Nephron progenitor cell (in vitro differentiated cells): Measurements from ENCODE around the gene UBE3D.
"Not testable (repeated sequence)": the region's sequence is repeated elsewhere in the genome, so short reads cannot be mapped to it uniquely, and the experiment has no call there.

Source experiments
- DNase-seq: peaks from one replicate; pipeline ENCODE4 v3.0.0; 2021
- H3K27ac Mint-ChIP-seq: 2 replicates; pipeline ENCODE4 v1.8.0; 2021; ENCODE audit warnings: mild to moderate bottlenecking, moderate library complexity, mixed read lengths
- H3K27me3 Mint-ChIP-seq: 2 replicates; pipeline ENCODE4 v1.8.0; 2021; ENCODE audit warnings: mild to moderate bottlenecking, low read depth, mixed read lengths; ENCODE audit not compliant: poor library complexity
- H3K36me3 Mint-ChIP-seq: 2 replicates; pipeline ENCODE4 v1.8.0; 2021; ENCODE audit warnings: low read depth, mixed read lengths
- H3K4me1 Mint-ChIP-seq: 2 replicates; pipeline ENCODE4 v1.8.0; 2021; ENCODE audit warnings: mixed read lengths
- H3K4me3 Mint-ChIP-seq: 2 replicates; pipeline ENCODE4 v1.8.0; 2021; ENCODE audit warnings: mild to moderate bottlenecking, moderate library complexity, mixed read lengths
- H3K9me3 Mint-ChIP-seq: 2 replicates; pipeline ENCODE4 v1.8.0; 2021; ENCODE audit warnings: mild to moderate bottlenecking, moderate library complexity, mixed read lengths
- TF ChIP-seq, protein P1 (sequence below): fragments of 200-600 bp; sonication (generic); IDR thresholded peaks from 2 replicates; pipeline ENCODE4 v1.5.0; 2021; ENCODE audit warnings: antibody characterized with exemption

Gene UBE3D

DNA sequence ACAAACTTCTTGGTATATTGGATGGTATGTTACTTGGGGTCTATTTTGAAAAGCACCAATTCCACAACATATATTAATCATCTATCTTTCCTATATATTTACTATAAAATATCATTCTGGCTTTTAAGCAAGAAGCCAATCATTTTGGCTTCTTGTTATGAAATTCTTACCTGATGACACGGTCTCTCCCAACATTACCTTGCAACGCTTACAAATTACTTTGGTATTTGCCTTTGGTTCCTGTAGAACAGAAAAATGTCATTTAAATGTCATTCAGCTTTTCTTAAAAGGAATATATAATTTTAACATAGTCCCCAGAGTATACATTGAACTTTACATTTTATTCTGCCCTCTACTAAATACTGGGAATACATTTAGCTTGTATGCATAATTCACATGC lies 27.4 kb downstream of the UBE3D start:
- H3K36me3 Mint-ChIP-seq: peaks cover 63% of the 10 kb centered on the region
- TF ChIP-seq, protein P1, sequence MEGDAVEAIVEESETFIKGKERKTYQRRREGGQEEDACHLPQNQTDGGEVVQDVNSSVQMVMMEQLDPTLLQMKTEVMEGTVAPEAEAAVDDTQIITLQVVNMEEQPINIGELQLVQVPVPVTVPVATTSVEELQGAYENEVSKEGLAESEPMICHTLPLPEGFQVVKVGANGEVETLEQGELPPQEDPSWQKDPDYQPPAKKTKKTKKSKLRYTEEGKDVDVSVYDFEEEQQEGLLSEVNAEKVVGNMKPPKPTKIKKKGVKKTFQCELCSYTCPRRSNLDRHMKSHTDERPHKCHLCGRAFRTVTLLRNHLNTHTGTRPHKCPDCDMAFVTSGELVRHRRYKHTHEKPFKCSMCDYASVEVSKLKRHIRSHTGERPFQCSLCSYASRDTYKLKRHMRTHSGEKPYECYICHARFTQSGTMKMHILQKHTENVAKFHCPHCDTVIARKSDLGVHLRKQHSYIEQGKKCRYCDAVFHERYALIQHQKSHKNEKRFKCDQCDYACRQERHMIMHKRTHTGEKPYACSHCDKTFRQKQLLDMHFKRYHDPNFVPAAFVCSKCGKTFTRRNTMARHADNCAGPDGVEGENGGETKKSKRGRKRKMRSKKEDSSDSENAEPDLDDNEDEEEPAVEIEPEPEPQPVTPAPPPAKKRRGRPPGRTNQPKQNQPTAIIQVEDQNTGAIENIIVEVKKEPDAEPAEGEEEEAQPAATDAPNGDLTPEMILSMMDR: no peak
- H3K4me3 Mint-ChIP-seq: no peak overlapping the region
- no peaks in the 10 kb centered on the region for H3K27me3 Mint-ChIP-seq
- H3K9me3 Mint-ChIP-seq: peaks cover 25% of the 10 kb centered on the region
- peaks cover 19% of the 10 kb centered on the region for H3K4me1 Mint-ChIP-seq
- no peak for DNase-seq
- no peak overlapping the region for H3K27ac Mint-ChIP-seq

DNA sequence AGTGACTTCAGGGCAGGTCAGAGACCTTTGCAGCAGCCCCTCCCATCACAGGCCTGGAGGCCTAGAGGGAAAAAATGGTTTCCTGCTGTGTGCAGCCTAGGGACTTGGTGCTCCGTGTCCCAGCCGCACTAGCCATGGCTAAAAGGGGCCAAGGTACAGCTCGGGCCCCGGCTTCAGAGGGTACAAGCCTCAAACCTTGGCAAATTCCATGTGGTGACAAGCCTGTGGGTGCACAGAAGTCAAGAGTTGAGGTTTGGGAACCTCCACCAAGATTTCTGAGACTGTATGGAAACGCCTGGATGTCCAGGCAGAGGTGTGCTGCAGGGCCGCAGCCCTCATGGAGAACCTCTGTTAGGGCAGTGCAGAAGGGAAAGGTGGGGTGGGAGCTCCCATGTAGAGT lies 34.0 kb downstream of the UBE3D start:
- H3K4me3 Mint-ChIP-seq: no peak overlapping the region
- TF ChIP-seq, protein P1: no peak
- peaks cover 94% of the 10 kb centered on the region for H3K36me3 Mint-ChIP-seq
- no peak overlapping the region for H3K27ac Mint-ChIP-seq
- H3K27me3 Mint-ChIP-seq: no peaks in the 10 kb centered on the region
- no peaks in the 10 kb centered on the region for H3K4me1 Mint-ChIP-seq
- no peak for DNase-seq
- peaks cover 56% of the 10 kb centered on the region for H3K9me3 Mint-ChIP-seq

DNA sequence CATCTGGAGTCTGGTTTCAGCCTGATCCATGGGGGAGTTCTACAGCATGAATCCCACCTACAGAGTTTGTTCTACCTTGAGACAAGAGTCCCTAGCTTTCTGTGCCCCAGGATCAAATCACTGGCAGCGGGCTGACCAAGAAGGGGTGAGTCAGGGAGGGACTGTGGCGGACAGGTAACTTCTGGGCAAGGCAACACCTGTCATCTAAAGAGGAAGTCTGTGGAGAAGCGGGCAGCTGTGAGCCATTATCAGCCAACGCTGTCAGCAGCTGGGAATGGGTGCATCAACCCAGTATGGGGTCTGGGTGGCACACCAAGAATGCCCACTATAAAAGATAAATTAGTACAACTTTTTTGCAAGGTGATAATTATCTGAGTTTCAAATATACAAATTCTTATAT lies 45.9 kb downstream of the UBE3D start:
- H3K27me3 Mint-ChIP-seq: no peaks in the 10 kb centered on the region
- TF ChIP-seq, protein P1: no peak
- no peak overlapping the region for H3K4me3 Mint-ChIP-seq
- peaks cover 21% of the 10 kb centered on the region for H3K9me3 Mint-ChIP-seq
- no peaks in the 10 kb centered on the region for H3K4me1 Mint-ChIP-seq
- H3K27ac Mint-ChIP-seq: no peak overlapping the region
- no peak for DNase-seq
- peaks cover 83% of the 10 kb centered on the region for H3K36me3 Mint-ChIP-seq

DNA sequence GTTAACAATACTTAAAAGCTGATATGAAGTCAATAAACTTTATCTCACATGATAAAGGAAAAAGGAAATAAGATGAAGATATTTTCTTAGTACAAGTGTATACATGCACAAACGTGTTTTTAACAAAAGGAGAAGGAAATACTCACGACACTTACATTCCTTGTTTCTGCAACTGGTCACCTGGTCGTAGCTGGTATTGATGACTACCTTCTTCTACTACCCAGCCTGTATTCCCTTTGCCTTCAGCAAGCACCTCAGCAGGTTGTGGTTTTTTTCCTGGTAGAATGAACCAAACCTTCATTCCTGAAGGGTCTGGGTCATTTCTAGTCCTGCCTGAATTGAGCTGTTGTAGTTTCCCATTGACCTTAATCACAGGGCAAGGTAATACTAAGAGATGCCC lies 54.5 kb downstream of the UBE3D start:
- H3K4me3 Mint-ChIP-seq, DNase-seq, H3K4me1 Mint-ChIP-seq, H3K27ac Mint-ChIP-seq, H3K27me3 Mint-ChIP-seq: not testable (repeated sequence)
- peaks cover 14% of the 10 kb centered on the region for H3K9me3 Mint-ChIP-seq
- H3K36me3 Mint-ChIP-seq: peaks cover 66% of the 10 kb centered on the region

DNA sequence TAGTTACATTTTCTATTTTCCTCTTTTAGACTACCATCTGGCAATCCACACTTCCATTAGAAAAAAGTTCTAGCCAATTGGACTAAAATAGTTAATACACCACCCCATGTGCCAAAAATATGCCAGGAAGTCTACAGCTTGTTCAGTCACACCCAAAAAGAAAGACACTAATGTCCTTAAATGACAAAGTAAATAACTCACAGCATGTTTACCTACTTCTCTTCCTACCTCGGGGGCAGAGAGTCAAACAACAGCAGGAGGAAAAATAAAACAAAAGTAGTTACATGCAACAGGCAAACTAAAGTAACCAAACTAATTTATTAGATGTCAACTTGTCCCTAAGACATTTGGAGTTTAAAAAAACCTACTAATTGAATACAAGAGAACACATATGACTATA lies 57.0 kb downstream of the UBE3D start:
- no peak for DNase-seq
- Mint-ChIP-seq H3K36me3 (peaks cover 41% of the 10 kb centered on the region), H3K27me3 (no peaks in the 10 kb centered on the region), H3K4me1 (peaks cover 5% of the 10 kb centered on the region), H3K4me3 (no peak overlapping the region), H3K9me3 (no peaks in the 10 kb centered on the region), H3K27ac (no peak overlapping the region)
- TF ChIP-seq, protein P1: no peak

DNA sequence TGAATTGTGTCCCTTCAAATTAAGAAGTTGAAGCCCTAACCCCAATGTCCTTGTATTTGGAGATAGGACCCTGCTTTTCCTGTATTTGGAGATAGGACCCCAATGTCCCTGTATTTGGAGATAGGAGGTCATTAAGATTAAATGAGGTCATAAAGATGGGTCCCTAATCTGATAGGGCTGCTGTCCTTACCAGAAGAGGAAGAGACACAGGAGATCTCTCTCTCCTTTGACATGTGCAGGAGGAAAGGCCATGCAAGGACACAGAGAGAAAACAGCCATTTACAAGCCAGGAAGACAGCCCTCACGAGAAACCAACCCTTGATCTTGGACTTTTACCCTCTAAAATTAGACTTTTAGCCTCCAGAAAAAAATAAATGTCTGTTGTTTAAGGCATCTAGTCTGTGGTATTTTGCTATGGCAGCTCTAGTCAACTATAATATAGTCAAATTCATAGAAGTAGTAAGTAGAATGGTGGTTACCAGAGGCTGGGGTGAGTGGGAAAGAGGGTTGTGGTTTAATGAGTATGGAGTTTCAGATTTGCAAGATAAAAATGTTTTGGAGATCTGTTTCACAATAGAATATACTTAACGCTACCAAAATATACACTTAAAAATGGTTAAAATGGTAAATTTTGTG lies 59.3 kb downstream of the UBE3D start:
- Mint-ChIP-seq H3K4me1 (peaks cover 5% of the 10 kb centered on the region), H3K27me3 (no peaks in the 10 kb centered on the region), H3K4me3 (no peak overlapping the region), H3K9me3 (no peaks in the 10 kb centered on the region), H3K36me3 (peaks cover 30% of the 10 kb centered on the region), H3K27ac (no peak overlapping the region)
- DNase-seq: no peak
- TF ChIP-seq, protein P1: no peak
